DLD1 (cell line): ENCODE results near the gene UBXN7.
"Not testable (repeated sequence)": the region's sequence is repeated elsewhere in the genome, so short reads cannot be mapped to it uniquely, and the experiment has no call there.

ENCODE experiments used
- in situ Hi-C: cut with HindIII; loops from 2 replicates; pipeline ENCODE4 v1.10.0; 2017; ENCODE audit warnings: low sequenced_read_pairs

Gene UBXN7

DNA sequence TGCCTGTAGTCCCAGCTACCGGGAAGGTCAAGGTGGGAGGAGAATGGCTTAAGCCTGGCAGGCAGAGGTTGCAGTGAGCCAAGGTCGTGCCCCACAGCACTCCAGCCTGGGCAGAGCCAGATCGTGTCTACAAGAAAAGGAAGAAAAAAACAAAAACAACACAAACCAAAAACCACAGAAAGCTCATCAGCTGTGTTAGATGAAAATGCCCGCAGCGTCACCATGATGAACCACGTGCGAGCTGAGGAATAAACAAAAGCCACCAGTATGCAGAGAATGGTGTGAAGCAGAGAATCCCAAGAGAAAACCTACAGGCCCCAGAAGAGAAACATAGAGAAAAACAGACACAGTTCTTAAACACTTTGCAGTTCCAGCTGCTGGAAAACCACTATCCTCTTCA lies 74.3 kb downstream of the UBXN7 start:
- in situ Hi-C loops = no loop called here

DNA sequence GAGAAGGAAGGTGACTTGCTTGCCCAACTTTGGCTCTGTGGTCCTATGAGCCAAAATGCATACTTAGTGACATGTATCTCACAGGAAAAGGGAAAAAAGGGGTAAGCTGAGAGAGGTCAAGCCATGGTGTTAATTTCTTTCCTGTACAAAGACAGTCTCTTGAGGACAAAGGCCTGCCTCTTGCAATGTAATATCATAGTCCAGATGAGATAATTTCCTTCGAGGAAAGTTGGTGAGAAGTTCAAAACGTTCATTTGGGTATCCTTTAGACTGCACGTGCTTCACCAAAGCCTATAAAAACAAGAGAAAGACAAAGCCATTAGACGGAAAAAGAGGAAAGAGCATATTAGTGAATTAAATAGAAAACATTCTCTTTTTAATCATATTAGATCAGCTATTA lies 75.7 kb downstream of the UBXN7 start:
- in situ Hi-C loops = no loop called here

DNA sequence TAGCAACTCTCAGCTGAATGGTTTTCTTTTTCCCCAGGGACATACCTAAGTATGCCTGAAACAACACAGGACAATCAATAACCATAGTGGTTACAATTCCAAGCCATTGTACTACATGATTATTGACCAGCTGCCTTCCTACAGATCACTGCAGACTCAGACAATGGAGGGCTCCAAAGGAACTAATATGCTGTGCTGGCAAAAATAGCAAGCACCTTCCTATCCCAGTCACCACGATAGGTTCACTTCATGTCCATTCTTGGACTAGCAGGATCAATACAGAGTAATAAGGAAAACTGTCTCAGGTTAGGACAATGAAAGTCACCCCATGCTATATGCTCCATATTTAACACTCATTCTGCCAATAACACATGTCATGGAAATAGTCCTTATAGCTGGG lies 76.6 kb downstream of the UBXN7 start:
- in situ Hi-C loops = no loop called here

DNA sequence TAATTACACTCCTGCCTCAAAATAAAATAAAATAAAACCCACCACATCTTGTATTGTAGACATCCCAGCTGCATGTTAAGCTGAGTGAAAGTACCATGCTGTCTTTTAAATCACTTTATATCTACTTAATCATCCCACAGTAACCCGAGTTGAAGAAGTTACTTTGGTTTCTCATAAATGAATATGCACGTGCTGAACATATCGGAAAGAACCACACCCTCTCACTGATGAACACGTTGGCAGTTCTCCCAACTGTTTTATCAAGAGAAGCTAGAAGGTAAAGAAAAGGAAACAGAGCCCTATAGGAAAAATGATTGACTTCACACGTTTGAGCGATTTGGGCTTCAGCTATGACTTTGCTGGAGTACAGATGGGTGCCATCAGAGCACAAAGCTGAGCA lies 78.1 kb downstream of the UBXN7 start:
- in situ Hi-C loops = no loop called here

DNA sequence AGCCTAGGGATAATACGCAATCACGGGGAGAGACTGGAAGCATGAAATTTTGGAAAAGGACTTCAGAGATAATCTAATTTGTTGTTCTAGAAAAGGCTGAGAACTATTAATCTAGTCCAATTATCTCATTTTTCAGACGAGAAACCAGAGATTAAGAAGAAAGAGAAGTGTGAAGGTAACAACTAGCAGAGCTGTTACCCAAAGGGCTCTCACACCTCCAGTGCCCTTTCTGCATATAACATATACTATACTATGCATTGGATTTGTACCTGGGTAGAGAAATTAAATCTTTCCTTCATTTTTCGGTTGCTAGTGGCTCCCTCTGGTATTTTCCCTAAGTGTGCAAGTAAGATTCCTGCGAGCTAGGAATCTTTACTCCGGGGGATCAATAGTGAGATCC lies 80.7 kb downstream of the UBXN7 start:
- in situ Hi-C loops = no loop called here

DNA sequence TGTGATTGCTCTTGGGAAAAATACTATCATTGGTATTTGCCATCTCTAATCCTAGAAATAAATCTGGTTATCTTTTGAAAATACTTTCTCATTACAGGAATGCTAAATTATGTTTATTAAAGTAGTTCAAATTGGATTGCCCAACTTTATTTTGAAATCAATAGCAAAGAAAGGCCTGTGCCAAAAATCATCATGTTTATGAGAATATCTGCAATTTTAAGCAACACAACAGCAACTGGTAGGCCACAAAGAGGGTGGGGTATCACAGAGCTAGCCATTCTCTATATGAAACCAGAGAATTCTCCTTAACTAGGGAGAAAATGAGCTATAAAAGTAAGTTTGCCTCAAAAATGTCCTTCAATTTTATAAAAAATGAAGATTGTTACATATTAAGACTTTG lies 82.2 kb downstream of the UBXN7 start:
- in situ Hi-C loops = no loop called here

DNA sequence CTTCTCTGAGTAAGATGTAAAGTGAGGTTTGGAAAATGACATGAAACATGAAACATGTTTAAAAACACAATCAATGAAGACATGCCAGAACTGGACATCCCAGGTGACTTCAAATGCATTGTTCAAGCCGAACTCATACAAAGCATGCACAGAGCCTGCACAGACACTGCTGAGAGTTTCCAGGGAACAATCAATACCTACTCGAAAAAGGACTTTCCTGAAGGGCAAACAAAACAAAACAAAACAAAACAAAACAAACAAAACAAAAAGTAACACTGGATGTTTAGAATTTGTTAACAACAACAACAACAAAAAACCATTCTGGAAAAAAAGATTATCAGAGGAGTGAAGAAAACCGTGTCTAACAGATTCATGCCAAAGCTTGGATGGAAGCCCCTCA lies 83.5 kb downstream of the UBXN7 start:
- in situ Hi-C loops = no loop called here

DNA sequence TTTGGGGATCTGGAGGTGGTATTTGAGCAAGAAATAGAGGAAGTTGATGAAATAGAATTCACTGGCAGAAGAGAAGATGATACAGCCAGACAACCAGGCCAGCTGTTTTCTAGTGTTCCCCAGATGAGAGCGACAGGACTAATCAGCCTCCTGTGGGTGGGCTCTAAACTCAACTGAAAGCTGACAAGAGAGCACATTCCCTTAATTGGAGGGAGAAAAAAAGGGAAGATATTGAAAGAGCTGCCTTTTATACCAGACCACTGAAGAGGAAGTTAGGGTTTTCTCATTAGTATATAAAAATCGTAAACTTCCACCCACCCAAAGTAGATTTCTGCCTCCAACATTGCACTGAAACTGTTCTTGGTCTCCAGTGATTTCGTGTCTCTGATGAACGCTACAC lies 87.6 kb downstream of the UBXN7 start:
- in situ Hi-C loops = no loop called here

DNA sequence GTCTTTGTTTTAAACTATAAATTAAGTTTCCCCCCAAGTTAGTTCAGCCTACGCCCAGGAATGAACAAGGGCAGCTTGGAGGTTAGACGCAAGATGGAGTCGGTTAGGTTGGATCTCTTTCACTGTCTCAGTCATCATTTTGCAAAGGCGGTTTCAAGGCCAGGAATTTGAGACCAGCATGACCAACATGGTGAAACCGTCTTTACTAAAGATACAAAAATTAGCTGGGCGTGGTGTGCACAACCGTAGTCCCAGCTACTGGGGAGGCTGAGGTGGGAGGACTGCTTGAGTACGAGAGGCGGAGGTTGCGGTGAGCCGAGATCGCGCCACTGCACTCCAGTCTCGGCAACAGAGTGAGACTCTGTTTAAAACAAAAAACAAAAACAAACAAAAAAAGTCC lies 88.3 kb downstream of the UBXN7 start:
- in situ Hi-C loops = not testable (repeated sequence)

DNA sequence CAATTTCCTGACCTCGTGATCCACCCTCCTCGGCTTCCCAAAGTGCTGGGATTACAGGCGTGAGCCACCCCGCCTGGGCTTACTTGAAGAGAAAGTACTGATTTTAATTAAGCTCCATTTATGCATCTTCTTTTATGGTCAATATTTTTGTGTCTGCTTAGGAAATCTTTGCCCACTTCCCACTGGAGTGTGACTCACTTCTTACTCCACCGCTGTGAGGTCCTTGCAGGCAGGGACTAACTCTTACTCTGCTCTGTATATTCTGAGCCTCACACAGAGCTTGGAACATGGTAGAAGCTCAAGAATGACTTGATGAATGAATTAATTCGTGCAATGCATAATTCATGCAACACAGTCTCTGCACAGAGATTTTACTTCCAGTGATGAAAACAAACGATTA lies 91.1 kb downstream of the UBXN7 start:
- in situ Hi-C loops = no loop called here

DNA sequence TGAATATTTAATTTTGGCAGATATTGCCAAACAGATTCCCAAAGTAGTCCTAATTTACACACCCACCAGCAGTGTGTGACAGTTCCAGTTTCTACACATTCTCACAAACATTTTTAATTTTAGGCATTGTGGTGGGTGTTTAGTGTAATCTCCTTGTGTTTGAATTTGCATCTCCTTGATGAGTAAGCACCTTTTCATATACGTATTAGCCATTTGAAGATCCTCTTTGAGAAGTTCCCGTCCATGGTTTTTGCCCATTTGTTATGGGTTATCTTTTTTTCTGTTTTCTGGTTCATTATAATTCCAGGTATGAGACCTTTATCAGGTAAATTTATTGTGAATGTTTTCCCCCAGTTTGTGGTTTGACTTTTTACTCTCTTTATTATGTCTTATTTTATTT lies 91.8 kb downstream of the UBXN7 start:
- in situ Hi-C loops = no loop called here

DNA sequence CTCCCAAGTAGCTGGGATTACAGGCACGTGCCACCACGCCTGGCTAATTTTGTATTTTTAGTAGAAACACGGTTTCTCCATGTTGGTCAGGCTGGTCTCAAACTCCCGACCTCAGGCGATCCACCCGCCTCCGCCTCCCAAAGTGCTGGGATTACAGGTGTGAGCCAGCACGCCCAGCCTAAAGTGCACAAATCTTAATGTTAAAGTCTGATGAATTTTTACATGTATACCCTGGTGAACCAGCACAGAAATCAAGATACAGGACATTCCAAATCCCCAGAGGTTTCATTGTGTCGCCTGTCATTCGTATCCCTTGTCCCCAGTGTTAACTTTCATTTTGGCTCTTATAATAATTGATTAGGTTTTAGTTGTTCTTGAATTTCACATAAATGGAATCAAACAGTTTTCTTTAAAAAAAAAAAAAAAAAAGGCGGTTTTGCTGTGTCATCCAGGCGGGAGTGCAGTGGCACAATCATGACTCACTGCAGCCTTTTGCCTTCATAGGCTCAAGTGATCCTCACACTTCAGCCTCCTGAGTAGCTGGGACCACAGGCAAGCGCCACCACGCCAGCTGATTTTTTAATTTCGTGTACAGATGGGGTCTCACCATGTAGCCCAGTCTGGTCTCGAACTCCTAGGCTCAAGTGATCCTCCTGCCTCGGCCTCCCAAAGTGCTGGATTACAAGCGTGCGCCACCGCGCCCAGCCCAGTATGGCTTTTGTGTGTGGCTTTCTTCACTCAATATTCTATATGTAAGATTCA lies 92.6 kb downstream of the UBXN7 start:
- in situ Hi-C loops = no loop called here

DNA sequence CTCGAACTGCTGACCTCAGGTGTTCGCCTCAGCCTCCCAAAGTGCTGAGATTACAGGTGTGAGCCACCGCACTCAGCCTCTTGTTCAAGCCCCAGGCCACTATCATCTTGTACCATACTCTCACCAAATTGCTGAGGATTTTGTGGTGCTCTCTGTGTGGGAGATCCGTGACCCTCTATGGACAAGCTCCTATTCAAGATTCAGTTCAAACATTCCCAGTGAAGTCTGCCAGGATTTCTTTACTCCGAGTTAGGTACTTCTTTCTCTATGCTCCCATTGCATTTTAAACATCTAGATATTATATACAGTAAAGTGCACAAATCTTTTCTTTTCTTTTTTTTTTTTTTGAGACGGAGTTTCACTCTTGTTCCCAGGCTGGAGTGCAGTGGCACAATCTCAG lies 93.2 kb downstream of the UBXN7 start:
- in situ Hi-C loops = no loop called here

DNA sequence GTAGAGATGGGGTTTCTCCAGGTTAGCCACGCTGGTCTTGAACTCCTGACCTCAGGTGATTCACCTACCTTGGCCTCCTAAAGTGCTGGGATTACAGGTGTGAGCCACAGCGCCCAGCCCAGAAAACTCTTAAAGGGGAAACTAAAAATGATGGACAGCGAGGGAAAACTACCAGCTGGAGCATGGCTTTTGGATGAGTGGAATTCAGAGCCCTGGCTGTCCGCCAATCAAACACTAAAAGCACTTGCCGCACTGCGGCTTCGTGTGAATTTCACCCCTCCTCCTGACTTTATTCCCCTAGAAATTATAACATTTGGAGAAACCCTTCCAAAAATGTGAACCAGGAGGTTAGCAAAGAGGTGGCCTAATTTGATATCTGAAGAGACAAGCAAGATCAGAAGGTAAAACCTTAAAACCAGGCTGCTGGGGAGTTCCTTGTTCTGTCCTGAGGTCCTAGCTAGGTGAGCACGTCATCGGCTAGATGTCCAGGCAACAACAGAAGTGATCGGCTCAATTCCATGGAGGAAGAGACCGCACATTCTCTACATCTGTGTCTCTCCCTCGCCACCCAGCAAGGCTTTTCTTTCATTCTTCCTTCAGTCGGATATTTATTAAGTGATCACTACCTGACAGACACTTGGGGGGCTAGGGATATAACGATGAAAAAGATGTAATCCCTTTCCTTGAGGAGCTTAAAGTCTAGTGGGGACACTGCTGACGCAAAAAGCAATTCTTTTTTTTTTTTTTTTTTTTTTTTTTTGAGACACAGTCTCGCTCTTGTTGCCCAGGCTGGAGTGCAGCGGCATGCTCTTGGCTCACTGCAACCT lies 95.7 kb downstream of the UBXN7 start:
- in situ Hi-C loops = no loop called here

DNA sequence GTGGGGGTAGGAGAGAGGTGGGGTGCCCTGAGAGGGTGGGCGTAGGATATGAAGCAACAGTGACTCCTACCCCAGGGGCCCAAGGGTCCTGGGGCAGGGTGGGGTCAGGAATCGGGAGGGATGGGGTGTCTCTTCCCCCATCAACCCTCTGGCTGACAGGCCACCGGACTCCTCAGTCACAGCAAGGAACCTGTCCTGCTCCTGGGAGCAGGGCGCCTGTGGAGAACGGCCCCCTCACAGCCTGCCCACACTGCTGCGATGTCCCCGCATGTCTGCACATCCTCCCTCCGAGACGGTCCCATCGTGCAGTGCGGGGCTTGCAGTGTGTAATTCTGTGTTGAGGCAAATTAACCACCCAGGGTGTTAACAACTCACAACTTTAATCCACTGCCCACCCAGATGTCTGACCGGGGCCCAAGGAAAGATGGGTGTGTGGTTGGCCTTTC lies 96.7 kb downstream of the UBXN7 start:
- in situ Hi-C loops = no loop called here

DNA sequence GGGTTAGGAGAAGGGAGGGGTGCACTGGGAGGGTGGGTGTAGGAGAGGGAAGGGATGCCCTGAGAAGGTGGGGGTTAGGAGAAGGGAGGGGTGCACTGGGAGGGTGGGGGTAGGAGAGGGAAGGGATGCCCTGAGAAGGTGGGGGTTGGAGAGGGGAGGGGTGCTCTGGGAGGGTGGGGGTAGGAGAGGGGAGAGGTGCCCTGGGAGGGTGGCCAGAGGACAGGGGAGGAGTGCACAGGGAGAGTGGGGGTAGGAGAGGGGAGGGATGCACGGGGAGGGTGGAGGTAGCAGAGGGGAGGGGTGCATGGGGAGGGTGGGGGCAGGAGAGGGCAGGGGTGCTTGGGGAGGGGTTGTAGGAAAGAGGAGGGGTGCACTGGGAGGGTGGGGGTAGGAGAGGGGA lies 97.2 kb downstream of the UBXN7 start:
- in situ Hi-C loops = no loop called here

DNA sequence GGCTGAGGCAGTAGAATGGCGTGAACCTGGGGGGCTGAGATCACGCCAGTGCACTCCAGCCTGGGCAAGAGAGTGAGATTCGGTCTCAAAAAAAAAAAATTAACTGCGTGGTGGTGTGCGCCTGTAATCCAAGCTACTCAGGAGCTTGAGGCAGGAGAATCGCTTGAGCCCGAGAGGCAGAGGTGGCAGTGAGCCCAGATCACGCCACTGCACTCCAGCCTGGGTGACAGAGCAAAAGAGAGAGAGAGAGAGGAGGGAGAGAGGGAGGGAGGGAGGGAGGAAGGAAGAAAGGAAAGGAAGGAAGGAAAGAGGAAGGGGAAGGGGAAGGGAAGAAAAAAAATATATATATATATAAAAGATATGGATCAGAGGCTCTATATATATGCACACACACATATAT lies 100.1 kb downstream of the UBXN7 start:
- in situ Hi-C loops = no loop called here

DNA sequence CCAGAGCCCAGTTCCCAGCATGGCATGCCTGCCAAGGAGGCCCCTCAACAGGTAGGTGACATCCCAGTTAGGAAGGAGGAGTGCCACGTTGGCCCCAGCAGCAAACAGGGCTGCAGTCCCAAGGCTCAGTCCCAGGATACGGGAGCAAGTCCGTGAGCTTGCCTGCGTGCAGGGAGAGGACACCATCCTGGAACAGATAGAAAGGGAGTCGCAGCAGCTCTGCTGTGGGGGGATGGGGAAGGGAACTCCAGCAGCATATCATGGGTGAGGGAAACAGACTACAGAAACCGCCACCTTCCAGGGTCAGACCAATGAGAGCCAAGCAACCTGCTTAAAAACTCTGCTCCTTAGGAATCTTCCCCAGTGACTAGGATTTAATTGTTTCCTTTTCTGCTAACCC lies 104.8 kb downstream of the UBXN7 start:
- in situ Hi-C loops = no loop called here

DNA sequence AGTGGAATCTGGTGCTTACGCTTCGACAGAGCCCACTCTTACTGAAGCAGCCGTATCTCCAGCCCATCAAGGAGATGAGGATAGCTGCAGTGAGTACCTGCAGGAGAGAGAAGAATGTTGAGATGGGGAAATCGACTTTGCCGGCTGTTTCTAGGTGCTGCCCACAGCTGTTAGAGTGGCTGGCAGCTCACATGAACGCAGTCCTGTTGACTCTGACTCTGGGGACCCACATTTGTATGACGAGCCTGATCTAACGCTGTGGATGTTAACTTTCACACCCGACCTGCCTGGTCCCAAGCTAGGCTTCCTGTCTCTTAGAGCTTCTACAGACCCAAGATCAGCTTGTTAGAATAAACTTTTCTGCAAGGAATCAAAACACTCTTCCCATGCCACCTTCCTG lies 105.3 kb downstream of the UBXN7 start:
- in situ Hi-C loops = no loop called here

DNA sequence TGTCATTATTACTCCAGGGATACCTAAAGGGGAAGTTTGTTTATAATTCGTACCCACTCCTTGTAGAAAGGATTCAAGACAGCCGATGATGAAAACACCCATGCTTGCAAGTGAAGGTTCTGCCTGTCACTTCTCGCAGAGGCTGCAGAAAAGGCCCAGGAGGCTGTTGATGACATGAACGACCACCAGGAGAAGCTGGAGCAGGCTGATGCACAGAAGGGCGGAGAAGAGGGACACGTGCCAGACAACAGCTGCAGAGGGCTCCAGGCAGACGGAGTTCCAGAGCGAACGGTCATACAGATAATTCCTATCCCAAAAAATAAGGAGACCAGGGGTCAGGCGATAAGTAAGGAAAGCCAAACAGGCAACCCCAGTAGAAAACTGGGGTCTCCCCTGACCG lies 108.5 kb downstream of the UBXN7 start:
- in situ Hi-C loops = no loop called here

DNA sequence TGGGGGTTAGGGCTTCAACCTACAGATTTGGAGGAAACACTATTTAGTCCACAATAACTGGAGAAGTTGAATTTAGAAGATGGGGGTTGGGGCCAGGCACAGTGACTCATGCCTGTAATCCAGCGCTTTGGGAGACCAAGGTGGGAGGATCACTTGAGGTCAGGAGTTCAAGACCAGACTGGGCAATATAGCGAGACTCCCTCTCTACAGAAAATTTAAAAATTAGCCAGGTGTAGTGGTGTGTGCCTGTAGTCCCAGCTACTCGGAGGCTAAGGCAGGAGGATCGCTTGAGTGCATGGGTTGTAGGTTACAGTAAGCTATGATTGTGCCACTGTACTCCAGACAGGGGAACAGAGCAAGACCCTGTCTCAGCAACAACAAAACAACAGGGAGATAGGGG lies 109.2 kb downstream of the UBXN7 start:
- in situ Hi-C loops = no loop called here

DNA sequence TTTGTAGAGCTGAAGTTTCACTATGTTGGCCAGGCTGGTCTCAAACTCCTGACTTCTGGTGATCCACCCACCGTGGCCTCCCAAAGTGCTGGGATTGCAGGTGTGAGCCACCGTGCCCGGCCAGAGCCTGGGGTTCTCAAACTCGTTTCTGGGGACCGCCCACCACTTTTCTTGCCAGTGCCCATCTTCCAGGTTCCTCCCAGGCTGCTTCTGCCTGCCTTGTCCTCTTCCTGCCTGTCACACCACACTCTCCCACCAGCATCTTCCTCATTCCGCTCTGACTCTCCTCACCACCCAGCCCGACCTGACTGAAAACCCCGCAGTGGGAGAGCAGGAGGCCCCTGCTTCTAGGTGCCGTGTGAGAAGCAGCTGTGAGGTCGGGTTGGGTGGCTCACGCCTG lies 111.1 kb downstream of the UBXN7 start:
- in situ Hi-C loops = no loop called here
